Erythroblast (primary cell): ENCODE results near the gene HTR3E.

Source experiments
- GATA1 ChIP-seq: IDR thresholded peaks from 2 replicates; pipeline ENCODE4 v1.6.1; 2011; ENCODE audit warnings: low read depth, mild to moderate bottlenecking, control low read depth, low read length, moderate library complexity
- POLR2A ChIP-seq: IDR thresholded peaks from 2 replicates; pipeline ENCODE4 v1.6.1; 2011; ENCODE audit warnings: mild to moderate bottlenecking, low read length

GRCh38 chr3:184133840-184134745 lies 37.2 kb downstream of the HTR3E start:
- no peak for TF ChIP-seq POLR2A
- no peak for TF ChIP-seq GATA1
